Neutrophil (primary cell): ENCODE results near the gene MAST3.
"Not testable (repeated sequence)": the region's sequence is repeated elsewhere in the genome, so short reads cannot be mapped to it uniquely, and the experiment has no call there.

ENCODE experiments used
- H3K27ac ChIP-seq: fragments of 200-600 bp; sonication (generic); 2 replicates; pipeline ENCODE4 v1.5.1; 2016; ENCODE audit warnings: mild to moderate bottlenecking, moderate library complexity
- H3K27me3 ChIP-seq: fragments of 200-600 bp; sonication (generic); 2 replicates; pipeline ENCODE4 v1.6.0; 2016; ENCODE audit warnings: mild to moderate bottlenecking
- H3K36me3 ChIP-seq: fragments of 200-600 bp; sonication (generic); 2 replicates; pipeline ENCODE4 v1.5.1; 2017
- H3K4me1 ChIP-seq, 2 experiments: fragments of 200-600 bp in 1 of 2; sonication (generic) in 1 of 2; 1 replicate in 1 of 2; 2 replicates in 1 of 2; pipeline versions ENCODE4 v1.5.1 to v1.6.1; 2013 to 2016; ENCODE audit warnings: low read depth in 1 of 2, low read length in 1 of 2, mild to moderate bottlenecking in 1 of 2, moderate library complexity in 1 of 2; ENCODE audit not compliant: control insufficient read depth in 1 of 2, insufficient read depth in 1 of 2
- H3K4me3 ChIP-seq, 2 experiments: fragments of 200-600 bp in 1 of 2; sonication (generic) in 1 of 2; 1 replicate in 1 of 2; 2 replicates in 1 of 2; pipeline ENCODE4 v1.5.1; 2013 to 2016; ENCODE audit warnings: low read depth in 1 of 2, low read length in 1 of 2, mild to moderate bottlenecking in 1 of 2, moderate library complexity in 1 of 2
- H3K9me3 ChIP-seq: fragments of 200-600 bp; sonication (generic); 2 replicates; pipeline ENCODE4 v1.5.1; 2016
- CTCF ChIP-seq: fragments of 200-600 bp; sonication (generic); IDR thresholded peaks from 2 replicates; pipeline ENCODE4 v1.5.1; 2016; ENCODE audit warnings: antibody characterized with exemption

The MAST3 gene

GRCh38 chr19:18086590-18087138 lies 10.9 kb upstream of the MAST3 start, which contains the start of gene IL12RB1:
Gene IL12RB1, minus strand, starts transcription at chr19:18086934. Its CDS starts 111 bp downstream, at chr19:18086823.
- no peaks in the 10 kb centered on the region for H3K9me3 ChIP-seq
- H3K27me3 ChIP-seq: no peaks in the 10 kb centered on the region
- no peaks in the 10 kb centered on the region for H3K36me3 ChIP-seq
- H3K27ac ChIP-seq: peak within 1 kb of the TSS; percentile 99
- peaks cover 54% of the 10 kb centered on the region in 2 experiments for H3K4me1 ChIP-seq
- no peak for TF ChIP-seq CTCF
- H3K4me3 ChIP-seq: peak within 1 kb of the TSS; percentile 48 to 61

GRCh38 chr19:18089096-18089541 lies 8.5 kb upstream of the MAST3 start:
- H3K36me3 ChIP-seq, H3K9me3 ChIP-seq, H3K27me3 ChIP-seq: not testable (repeated sequence)
- TF ChIP-seq CTCF: peak; percentile 39
- peak overlapping the region; percentile 99 for H3K27ac ChIP-seq
- H3K4me3 ChIP-seq: peak overlapping the region in 1 of 2 experiments; percentile 43
- H3K4me1 ChIP-seq: peaks cover 60 to 73% of the 10 kb centered on the region in 2 experiments

- no peaks in the 10 kb centered on the region for H3K36me3 ChIP-seq
- H3K27me3 ChIP-seq: no peaks in the 10 kb centered on the region
- peak overlapping the region; percentile 43 to 49 for H3K4me3 ChIP-seq
- no peaks in the 10 kb centered on the region for H3K9me3 ChIP-seq
- H3K27ac ChIP-seq: peak overlapping the region; percentile 99
- TF ChIP-seq CTCF: no peak
- peaks cover 60 to 73% of the 10 kb centered on the region in 2 experiments for H3K4me1 ChIP-seq
These were observed 7.9 kb upstream of the MAST3 start for GRCh38 chr19:18089726-18090125.

GRCh38 chr19:18090545-18091216 lies 6.9 kb upstream of the MAST3 start:
- Histone ChIP-seq H3K9me3 (no peaks in the 10 kb centered on the region), H3K36me3 (no peaks in the 10 kb centered on the region), H3K4me1 (peaks cover 60 to 73% of the 10 kb centered on the region in 2 experiments), H3K4me3 (peak overlapping the region; percentile 43 to 49), H3K27ac (peak overlapping the region; percentile 99), H3K27me3 (no peaks in the 10 kb centered on the region)
- TF ChIP-seq CTCF: no peak

- Histone ChIP-seq H3K9me3 (no peaks in the 10 kb centered on the region), H3K4me1 (peaks cover 59 to 73% of the 10 kb centered on the region in 2 experiments), H3K4me3 (peak overlapping the region; percentile 43 to 49), H3K36me3 (no peaks in the 10 kb centered on the region), H3K27ac (peak overlapping the region; percentile 99), H3K27me3 (no peaks in the 10 kb centered on the region)
- TF ChIP-seq CTCF: no peak
These were observed 6.4 kb upstream of the MAST3 start for GRCh38 chr19:18091217-18091608.
